Pons (tissue), 1 donor: ENCODE data around the gene SPATS2L.
A peak's percentile ranks its signal among the peaks of the same experiment; 100 is the strongest.

Source experiments
- DNase-seq: peaks from one replicate; pipeline ENCODE4 v3.0.0-alpha.2; 2016; ENCODE audit warnings: low spot score

The SPATS2L gene

DNA sequence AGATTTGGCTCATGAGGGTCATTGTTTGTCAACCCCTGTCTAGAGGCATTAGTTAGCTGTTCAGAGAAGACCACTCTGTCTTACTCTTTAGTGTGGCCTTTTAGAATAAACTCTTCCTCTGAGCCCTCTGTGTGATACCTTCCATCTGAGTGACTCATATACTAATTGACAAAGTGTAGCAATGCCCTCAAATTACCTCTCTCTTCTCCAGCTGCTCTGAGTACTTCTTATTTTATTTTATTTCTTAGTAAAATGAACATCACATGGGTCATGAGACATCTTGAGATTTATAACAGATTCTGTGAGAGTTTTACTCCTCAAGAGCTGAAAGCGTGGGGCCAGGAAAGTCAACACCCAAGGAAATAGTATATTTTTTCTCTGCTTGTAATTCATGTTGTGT lies 136.0 kb downstream of the SPATS2L start:
- DNase-seq = no peak

- DNase-seq = no peak
These were observed 136.9 kb downstream of the SPATS2L start for GRCh38 chr2:200443376-200443775.

- DNase-seq = no peak
These were observed 137.4 kb downstream of the SPATS2L start for GRCh38 chr2:200443916-200444315.

GRCh38 chr2:200444530-200444929 lies 138.0 kb downstream of the SPATS2L start:
- DNase-seq = no peak

GRCh38 chr2:200445284-200445683 lies 138.8 kb downstream of the SPATS2L start:
- DNase-seq = no peak

DNA sequence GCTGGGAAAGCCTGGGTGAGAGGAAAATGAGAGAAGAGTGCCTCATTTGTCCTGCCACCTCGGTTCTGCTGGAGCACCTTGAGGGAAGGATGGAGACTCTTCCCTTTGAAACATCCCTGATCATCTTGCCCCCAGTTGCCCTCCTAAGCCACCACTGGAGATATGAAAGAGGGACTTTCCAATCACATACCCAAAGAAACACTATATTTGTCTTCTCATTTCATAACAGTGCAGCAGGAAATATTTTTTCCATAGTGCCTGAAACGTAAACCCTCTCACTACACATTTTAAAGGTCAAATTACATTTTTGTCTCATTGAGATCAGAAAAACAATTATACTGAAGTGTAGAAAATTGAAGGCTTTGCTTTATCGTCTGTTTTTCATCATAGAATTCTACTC lies 140.1 kb downstream of the SPATS2L start:
- DNase-seq = no peak

DNA sequence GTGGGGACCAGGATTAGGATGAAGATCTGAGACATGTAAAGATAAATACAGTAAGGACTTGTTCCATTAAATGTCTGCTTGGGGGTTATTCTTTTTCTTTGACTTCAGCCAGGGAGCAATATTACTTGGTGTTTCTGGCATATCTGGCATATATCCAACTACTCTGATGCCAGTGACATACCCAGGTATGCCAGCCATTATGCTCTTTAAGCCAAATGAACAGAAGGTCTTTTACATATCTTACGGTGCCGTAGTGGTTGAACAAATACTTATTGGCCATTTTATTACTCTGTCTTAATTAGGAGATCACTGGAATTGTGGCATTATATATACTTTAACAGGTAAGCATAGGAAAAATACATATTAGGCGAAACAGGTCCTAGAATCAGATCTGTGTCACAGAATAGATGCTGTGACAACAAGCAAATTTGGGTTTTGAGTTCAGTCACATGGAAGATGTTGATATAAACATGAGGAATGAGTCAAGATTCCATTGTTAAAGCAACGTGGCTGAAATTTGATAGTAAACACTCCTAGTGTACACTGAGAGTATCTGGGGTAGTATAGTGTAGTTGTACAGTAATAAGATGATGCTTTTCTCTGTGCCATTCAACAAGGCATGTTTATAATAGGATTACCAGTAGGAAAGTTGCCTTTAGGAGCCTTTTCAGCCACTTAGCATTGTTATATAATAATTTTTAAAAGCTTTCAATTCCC lies 140.8 kb downstream of the SPATS2L start:
- no peak for DNase-seq

DNA sequence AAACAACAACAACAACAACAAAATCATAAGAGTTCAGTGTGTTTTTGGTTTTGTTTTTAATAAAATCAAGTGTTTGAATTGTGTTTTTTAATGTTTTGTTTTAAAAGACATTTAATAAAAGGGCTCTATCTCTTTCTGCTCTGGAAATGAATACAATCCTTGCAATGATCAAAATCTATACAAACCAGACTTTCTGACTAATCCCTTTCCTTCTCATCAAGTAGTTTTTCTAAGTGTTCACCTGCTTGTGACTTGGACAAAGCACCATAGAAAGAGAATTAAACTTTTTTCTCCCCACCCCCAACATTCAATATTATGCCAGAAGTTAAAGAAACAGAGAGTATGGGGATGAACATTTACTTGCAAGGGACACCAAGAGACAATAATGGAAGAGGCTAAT lies 142.0 kb downstream of the SPATS2L start:
- no peak for DNase-seq

- no peak for DNase-seq
These were observed 142.7 kb downstream of the SPATS2L start for GRCh38 chr2:200449149-200449548.

DNA sequence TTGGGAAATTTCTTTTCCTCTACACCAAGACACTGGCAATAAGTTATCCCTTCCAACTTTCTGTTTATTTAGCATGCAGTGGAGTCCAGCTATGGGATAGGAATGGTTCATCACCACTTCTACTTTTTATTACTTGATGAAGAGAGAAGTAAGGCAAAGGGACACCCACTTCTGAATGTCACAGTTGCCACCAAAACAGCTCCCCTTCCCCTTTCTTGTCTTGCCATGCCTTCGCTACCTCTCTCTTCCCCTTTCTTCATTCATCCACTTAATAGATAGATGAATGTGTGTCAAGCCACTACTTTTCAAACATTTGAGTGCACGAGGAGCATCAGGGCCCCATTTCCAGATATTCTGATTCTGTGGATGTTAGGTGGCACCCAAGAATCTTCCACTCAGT lies 143.8 kb downstream of the SPATS2L start:
- no peak for DNase-seq

GRCh38 chr2:200451511-200451910 lies 145.0 kb downstream of the SPATS2L start:
- DNase-seq = no peak

- DNase-seq = no peak
These were observed 145.9 kb downstream of the SPATS2L start for GRCh38 chr2:200452377-200452776.

GRCh38 chr2:200453142-200453852 lies 146.8 kb downstream of the SPATS2L start:
- DNase-seq = no peak

- no peak for DNase-seq
These were observed 147.5 kb downstream of the SPATS2L start for GRCh38 chr2:200453853-200454534.

- no peak for DNase-seq
These were observed 148.7 kb downstream of the SPATS2L start for GRCh38 chr2:200454927-200455801.

DNA sequence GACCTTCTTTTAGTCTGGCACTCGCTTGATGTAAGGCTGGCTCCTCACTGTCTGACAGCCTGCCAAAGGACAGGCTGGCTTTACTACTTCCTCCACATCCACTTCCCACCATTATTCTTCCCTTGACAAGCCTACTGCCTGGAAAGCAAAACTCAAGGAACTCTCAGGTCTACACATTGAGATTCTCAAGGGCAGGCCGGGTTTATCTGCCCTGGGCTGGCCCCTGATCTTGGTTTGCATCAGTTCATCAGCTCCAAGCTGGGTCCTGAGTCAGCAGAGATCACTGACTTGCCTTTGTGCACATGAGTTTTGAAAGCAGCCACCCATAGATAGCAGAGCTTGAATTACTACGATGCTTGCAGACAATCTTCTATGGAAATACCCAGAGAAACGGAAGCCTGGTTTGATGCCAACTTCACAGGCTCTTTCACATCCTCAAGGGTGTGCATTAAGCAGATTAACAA lies 149.5 kb downstream of the SPATS2L start:
- peak; percentile 61 for DNase-seq

- DNase-seq = peak; percentile 66
These were observed 150.1 kb downstream of the SPATS2L start for GRCh38 chr2:200456567-200456966.

DNA sequence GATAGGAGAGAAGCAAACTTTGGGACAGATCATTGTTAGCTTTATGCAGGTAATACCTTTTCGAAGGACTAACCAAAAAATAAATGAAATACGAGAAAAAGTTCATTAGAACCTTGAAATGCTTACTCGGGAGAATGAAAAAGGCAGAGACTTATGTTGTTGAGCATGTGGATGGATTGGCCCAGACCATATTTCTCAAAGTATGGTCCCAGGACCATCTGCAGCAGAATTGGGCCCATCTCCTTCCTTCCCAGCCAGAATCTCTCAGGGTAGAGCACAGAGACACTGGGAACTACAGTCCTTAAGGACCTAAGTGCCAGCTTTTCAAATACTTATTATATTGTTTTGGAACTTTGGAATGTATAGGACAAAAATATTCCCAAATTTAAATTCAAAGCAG lies 152.6 kb downstream of the SPATS2L start:
- DNase-seq = no peak

DNA sequence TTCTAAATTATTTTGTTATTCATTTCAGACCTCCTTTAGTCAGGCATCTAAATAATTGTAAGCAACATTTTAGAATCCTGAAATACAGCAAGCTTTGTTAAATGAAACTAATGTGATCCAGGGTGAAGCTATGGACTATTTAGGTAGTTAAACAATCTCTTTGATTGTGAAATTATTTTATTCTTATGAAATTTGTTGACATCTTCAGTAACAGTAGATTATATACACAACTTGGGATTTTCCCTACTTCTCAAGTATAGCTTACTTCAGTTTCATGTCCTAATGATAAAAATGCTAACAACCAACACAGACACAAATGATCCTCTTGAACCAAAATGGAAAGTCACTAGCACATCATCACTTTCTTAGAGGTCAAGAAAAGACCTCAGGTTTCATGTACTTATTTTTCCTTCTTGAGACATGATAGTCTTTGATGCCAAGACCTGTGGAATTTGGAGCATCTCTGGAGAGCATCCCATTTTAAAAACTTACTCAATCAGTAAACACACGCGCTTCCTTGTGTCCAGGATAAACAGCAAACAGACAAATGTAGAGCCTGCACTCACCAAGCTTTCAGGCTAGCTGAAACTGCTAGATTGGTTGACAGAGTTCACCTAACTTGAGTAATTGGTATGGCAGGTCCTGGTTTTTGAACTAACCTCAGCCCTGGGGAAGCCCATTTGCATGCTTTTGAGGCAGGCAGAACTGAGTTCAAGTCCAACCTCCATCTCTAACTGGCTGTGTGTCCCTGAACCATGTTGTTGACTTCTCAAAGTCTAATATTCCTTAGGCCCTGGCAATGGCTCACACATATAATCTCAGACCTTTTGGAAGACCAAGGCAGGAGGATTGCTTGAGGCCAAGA lies 155.6 kb downstream of the SPATS2L start:
- DNase-seq = no peak

DNA sequence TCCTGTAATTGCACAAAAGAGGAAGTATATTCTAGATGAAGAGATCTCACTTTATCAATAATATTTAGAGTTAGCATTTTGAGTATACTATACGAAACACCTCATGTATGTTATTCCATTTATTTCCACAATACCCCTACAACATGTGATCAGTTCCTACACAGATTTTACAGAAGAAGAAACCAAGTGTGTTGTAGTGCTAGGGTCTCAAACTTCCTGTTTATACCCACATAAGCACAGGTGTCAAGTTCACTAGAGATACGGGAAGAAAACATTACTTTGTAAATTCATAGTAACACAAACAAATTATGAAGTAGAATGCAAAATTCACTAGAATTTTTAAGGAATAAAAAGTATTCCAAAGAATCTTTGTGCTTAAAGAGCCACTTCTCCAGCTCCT lies 157.0 kb downstream of the SPATS2L start:
- no peak for DNase-seq
